T-helper 2 cell (primary cell): ENCODE data around the gene ZNF738.
"Not testable (repeated sequence)": the region's sequence is repeated elsewhere in the genome, so short reads cannot be mapped to it uniquely, and the experiment has no call there.

Experiments
- DNase-seq, 5 experiments: peaks; one replicate each; pipeline versions ENCODE4 v3.0.0 to v3.0.0-alpha.2; 2012 to 2022
- total RNA-seq, 2 donors: gene quantifications; one replicate each; lab custom pipeline; 2026; lab: John Stamatoyannopoulos, UW

Gene ZNF738
- total RNA-seq, result 4.1 to 10.8 reads per million in 2 donors

GRCh38 chr19:21358768-21359451, at the start of gene ZNF738:
ZNF738 (plus strand) TSS chr19:21359000; CDS start chr19:21359141, 141 bp downstream.
- DNase-seq, result peak; percentile 57 to 95 (median 76)

DNA sequence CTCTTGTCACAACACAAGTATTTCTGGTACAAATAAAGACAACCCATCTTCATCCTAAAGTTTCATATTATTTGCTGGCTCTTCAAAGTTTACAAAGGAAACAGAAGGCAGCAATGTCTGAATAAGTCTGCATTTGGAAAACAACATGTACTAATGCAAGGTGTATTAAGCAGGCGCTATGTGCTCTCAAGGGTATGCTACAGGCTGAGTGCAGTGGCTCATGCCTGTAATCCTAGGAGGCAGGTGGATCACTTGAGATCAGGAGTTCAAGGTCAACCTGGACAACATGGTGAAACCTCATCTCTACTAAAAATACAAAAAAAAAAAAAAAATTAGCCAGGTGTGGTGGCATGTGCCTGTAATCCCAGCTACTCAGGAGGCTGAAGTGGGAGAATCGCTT, 46.0 kb upstream of the ZNF738 start:
- DNase-seq, result not testable (repeated sequence)

- DNase-seq, result no peak
These were observed 44.1 kb upstream of the ZNF738 start for GRCh38 chr19:21314676-21315075.

DNA sequence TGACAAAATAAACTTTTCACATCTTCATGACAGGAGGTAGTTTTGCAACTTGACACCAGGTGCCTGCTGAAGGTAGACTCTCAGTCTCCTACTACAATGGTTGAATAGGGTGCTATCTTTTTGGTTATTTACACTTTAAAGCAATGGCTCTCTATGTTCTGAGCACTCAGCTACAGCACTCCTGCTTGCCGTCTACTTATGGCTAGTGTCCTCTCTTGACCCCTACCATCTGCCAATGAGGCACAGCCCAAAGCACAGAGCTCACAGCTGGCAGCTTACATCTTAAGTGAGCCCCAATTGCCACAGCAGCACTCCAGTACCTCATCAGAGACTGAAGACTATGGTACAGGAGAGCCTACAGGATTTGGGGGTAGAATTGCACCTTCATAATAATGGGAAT, 41.0 kb upstream of the ZNF738 start:
- no peak for DNase-seq

- no peak for DNase-seq
These were observed 37.7 kb upstream of the ZNF738 start for GRCh38 chr19:21321134-21321533.

DNA sequence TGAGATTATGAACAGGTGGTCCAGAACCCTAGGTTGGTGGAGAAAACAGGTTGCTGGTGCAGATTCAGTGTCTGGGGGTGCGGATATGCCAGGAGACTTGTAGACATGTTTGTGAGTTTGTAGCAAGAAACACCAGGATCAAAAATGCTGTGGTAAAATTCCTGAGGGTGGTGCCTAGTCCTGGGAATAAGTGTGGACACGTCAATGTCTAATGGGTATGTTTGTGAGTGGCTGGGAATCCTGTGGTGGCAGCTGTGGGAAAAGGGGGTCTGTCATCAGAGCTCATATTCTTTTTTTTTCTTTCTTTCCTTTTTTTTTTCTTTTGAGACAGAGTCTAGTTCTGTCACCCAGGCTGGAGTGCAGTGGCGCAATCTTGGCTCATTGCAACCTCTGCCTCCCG, 36.8 kb upstream of the ZNF738 start:
- DNase-seq, result no peak

DNA sequence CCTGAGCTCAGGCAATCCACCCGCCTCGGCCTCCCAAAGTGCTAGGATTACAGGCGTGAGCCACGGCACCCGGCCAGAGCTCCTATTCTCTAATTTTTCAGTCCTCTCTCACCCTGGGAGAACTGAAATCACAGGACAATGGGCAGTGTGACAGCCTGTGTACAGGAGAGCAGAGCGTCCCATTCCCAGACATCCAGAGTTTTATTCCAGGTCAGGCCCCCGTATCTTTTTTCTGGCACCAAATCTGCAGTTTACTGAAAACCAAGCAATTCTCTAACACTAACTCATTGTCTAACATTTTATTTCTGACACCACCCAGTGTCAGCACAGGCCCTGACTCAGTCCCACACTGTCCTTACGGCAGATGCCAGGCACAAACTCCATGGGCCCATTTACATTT, 36.3 kb upstream of the ZNF738 start:
- no peak for DNase-seq

GRCh38 chr19:21323000-21323399, 35.8 kb upstream of the ZNF738 start:
- DNase-seq, result no peak

DNA sequence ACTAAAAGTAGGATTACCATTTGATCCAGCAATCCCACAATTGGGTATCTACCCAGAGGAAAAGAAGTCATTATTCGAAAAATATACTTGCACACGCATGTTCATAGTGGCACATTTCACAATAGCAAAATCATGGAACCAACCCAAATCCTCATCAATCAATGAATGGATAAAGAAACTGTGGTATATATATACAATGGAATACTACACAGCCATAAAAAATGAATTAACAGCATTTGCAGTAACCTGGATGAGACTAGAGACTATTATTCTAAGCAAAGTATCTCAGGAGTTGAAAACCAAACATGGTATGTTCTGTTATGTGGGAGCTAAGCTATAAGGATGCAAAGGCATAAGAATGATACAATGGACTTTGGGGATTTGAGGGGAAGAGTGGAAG, 32.6 kb upstream of the ZNF738 start:
- no peak for DNase-seq

- DNase-seq, result peak in 1 of 5 experiments; percentile 43
These were observed 30.4 kb upstream of the ZNF738 start for GRCh38 chr19:21328406-21328805.

DNA sequence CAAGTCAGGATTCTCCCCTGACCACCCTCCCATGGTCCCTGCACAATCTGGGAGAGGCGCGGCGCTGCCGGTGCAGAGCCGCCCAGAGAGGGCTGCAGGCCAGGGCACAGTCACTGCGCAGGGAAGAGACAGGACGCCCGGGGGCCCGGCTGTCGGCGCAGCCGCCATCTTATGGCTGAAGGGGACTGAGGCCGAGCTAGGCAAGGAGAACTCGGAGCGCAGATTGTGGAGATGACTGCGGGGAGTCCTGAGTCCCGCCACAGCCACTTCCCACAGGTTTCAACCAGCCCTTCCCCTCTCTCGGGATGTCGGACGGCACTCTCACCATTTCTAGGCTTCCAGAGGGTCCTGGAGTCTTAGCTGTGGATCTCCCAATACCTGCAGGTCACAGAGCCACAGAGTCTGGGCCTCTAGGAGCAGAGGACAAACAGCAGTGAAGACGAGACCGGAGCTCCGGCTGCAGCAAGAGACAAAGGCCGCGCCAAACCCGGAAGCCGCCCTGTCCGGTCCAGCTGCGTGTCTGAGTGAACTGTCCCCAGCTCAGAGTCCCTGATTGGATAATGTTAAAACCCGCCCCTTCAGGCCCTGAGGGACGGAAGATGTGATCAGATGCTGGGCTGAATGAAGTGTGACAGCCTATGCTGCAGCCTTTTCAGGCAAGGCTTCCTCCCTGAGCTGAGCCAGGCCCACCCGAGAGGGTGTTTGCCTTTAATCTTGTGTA, 29.8 kb upstream of the ZNF738 start, which contains the start of gene ZNF708:
TSS of gene ZNF708 (minus strand) at position 526 of the 721 bp plus-strand sequence. CDS start at position 328, 198 bp downstream.
- peak; percentile 23 to 93 (median 57) for DNase-seq

DNA sequence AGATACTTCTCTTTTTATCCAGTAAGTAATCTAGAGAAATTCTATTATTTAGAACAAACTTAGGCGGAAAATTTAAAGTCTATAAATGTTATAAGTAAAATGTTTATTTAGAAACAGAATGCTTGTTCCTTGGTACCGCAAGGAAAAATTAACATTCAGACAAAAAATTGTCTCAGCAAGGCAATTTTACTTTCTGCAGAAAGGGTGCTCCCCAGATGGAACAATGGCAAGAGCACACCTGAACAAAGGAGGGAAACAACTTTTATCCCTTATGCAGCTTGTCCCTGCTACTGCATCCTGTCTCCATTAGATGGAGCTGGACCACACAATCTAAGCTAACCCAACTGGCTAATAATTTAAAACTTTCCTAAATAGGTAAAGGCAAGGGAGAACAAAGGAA, 23.1 kb upstream of the ZNF738 start:
- peak in 1 of 5 experiments; percentile 9 for DNase-seq

GRCh38 chr19:21344841-21345240, 14.0 kb upstream of the ZNF738 start:
- DNase-seq, result not testable (repeated sequence)

DNA sequence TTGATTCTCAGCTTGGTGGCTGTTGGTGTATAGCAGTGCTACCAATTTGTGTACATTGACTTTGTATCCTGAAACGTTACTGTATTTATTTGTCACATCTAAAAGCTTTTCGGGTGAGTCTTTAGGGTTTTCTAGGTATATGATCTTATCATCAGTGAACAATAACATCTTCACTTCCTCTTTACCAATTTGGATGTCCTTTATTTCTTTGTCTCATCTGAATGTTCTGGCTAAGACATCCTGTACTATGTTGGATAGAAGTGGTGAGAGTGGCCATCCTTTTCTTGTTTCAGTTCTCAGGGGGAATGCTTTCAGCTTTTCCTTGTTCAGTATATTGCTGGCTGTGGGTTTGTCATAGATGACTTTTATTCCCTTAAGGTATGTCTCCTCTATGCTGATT, 6.0 kb upstream of the ZNF738 start:
- no peak for DNase-seq

DNA sequence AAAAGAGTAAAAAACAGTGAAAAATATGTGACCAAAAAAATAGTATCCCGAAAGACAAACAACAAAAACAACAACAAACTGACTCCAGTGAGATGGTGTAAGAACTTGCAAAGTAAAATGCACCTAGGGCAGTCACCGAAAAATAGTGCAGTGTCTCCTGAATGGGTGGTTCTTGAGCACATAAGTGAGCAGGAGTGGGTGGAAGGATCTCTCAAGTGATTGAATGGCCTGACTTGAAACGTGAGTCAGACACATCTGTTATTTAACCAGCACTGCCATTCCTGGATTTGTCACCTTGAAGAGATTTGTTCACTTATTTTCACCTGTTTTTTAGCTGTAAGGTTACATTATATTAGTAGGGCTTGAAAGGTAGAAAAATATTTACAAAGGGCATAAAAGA, 3.5 kb downstream of the ZNF738 start:
- no peak for DNase-seq

GRCh38 chr19:21383980-21384582, 25.3 kb downstream of the ZNF738 start:
- no peak for DNase-seq

DNA sequence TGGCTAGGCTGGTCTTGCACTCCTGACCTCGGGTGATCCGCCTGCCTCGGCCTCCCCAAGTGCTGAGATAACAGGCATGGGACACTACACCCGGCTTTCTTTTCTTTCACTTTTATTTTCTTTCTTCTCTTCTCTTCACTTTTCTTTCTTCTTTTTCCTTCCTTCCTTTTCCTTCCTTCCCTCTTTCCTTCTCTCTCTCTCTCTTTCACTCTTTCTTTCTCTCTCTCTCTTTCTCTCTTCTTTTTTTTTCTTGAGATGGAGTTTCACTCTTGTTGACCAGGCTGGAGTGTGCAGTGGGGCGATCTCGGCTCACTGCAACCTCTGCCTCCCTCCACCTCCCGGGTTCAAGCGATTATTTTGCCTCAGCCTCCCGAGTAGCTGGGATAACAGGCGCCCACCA, 37.3 kb downstream of the ZNF738 start:
- no peak for DNase-seq

- peak; percentile 53 to 96 (median 81) for DNase-seq
These were observed 38.2 kb downstream of the ZNF738 start, which contains the start of gene ZNF493 for GRCh38 chr19:21396893-21397572. ZNF493 (plus strand) TSS chr19:21397133; CDS start chr19:21397238, 105 bp downstream.

GRCh38 chr19:21398851-21399250, 40.1 kb downstream of the ZNF738 start:
- no peak for DNase-seq

- no peak for DNase-seq
These were observed 43.6 kb downstream of the ZNF738 start for GRCh38 chr19:21402303-21402985.

GRCh38 chr19:21410166-21410565, 51.4 kb downstream of the ZNF738 start:
- DNase-seq, result no peak

DNA sequence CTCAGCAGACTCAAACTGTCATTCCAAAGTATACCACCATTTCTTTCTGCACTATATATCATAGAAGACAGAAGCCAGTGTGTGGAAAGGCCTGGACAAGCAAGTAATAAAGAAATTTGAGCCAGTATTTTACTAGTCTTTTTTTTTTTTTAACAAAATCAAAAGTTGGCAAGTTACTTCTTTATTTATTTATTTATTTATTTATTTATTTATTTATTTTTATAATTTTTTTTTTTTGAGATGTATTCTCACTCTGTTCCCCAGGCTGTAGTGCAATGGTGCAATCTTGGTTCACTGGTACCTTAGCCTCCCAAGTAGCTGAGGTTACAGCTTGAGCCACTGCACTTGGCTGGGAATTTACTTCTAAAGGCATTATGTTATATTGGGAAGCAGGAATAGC, 63.4 kb downstream of the ZNF738 start:
- no peak for DNase-seq
